GM12874 (cell line): ENCODE data around the gene ABCF2.

Experiments
- TF ChIP-seq, protein P1 (sequence below): IDR thresholded peaks from 2 replicates; pipeline ENCODE4 v1.5.1; 2011; ENCODE audit warnings: low read depth, mild to moderate bottlenecking, control low read depth, low read length, moderate library complexity; ENCODE audit not compliant: insufficient read depth

The ABCF2 gene

GRCh38 chr7:151248346-151249033, 21.5 kb upstream of the ABCF2 start, which contains the start of gene SMARCD3:
TSS of gene SMARCD3 (minus strand) at chr7:151248694. CDS start at chr7:151248562, 132 bp downstream.
- TF ChIP-seq, protein P1, sequence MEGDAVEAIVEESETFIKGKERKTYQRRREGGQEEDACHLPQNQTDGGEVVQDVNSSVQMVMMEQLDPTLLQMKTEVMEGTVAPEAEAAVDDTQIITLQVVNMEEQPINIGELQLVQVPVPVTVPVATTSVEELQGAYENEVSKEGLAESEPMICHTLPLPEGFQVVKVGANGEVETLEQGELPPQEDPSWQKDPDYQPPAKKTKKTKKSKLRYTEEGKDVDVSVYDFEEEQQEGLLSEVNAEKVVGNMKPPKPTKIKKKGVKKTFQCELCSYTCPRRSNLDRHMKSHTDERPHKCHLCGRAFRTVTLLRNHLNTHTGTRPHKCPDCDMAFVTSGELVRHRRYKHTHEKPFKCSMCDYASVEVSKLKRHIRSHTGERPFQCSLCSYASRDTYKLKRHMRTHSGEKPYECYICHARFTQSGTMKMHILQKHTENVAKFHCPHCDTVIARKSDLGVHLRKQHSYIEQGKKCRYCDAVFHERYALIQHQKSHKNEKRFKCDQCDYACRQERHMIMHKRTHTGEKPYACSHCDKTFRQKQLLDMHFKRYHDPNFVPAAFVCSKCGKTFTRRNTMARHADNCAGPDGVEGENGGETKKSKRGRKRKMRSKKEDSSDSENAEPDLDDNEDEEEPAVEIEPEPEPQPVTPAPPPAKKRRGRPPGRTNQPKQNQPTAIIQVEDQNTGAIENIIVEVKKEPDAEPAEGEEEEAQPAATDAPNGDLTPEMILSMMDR = no peak

- TF ChIP-seq, protein P1 = no peak
Observed at GRCh38 chr7:151247611-151248345, 20.8 kb upstream of the ABCF2 start.

- TF ChIP-seq, protein P1 = no peak
Observed at GRCh38 chr7:151246851-151247580, 20.0 kb upstream of the ABCF2 start.

GRCh38 chr7:151246102-151246850, 19.3 kb upstream of the ABCF2 start:
- TF ChIP-seq, protein P1 = no peak

DNA sequence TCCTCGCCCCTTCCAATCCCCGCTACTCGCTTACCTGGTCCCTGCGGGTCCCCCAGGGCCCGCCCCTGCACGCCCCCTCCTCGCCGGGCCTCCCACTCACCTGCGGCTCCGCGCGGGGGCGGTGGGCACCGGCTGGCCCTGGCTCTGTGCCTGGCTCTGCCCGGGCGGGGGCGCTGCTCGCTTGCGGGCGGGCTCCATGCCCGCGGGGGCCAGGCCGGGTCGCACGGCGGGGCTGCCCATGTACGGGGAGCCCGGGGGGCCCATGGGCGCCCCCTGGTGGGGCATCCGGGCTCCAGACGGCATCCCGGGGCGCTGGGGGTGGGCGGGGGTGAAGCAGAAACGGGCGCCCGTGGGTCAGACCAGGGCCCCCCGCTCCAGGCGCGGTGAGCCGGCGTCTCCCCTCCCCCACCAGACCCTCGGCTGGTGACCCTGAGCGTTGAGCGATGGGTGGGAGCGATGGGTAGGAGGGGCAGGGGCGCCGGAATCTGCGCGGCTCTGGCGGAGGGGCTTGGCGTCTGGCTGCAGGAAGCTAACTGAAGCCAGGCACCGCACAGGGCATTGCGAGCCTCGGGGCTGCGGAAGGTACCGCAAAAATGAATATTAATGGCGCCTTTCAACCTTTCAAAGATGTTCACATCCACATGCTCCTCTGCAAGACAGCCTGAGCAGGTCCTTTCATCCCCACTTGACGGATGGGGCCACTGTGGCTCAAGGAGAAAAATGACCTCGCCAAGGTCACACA, 18.5 kb upstream of the ABCF2 start:
- TF ChIP-seq, protein P1 = peak; percentile 80

DNA sequence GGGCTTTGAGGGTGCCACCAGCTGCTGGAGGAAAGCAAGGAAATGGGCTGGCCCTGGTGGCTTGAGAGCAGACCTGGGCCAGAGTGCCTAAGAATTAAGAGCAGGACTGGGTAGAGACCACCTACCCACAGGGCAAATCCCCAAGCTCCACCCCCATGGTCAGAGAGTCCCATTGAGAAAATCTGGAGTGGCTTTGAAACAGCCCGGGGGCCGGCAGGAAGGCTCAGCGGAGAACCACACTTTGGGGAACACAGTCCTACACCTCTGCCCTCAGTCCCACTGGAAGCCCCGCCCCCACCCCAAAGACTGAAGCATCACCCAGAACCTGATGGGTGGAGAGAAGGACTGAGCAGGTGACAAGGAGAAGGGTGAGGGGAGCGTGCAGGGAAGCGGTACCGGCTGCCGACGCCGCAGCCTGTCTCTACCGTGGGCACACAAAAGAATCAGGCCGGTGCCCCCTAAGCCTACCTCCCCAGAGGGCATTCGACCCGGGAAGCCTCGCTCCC, 17.9 kb upstream of the ABCF2 start:
- TF ChIP-seq, protein P1 = no peak
